ENCODE results near the gene ADAMTS14. TPM values are rescaled to one million over a fixed set of nuclear protein-coding genes. Genes with fewer than 3 reads are reported as not detected.
A peak's percentile ranks its signal among the peaks of the same experiment; 100 is the strongest.
"Not testable (repeated sequence)": the region's sequence is repeated elsewhere in the genome, so short reads cannot be mapped to it uniquely, and the experiment has no call there.

ADAMTS14 gene
- total RNA-seq, 1 donor from 2014 or later: 0.19 TPM

DNA sequence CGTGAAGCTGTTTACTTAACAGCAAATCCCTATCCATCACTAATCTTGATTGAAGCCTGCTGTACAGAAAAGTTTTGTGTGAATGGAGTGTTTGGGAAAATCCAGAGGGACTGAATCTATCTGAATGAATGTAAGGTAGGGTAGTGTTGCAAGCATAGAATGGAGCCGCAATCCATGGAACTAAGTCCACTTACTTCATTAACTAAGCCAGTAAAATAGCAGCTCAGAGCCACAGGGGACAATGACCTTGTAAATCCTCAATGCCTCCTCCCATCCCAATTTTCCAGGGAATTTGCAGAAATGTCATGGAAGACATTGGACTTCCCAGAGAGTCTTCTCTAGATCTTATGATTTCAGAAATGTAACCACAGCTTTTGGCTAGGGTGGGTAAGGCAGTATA is 97.7 kb downstream of the ADAMTS14 start:
- DNase-seq (ENCODE audit: low read depth, low spot score): no peak
- H3K36me3 Mint-ChIP-seq (ENCODE audit: low read depth): peaks cover 6% of the 10 kb centered on the region
- no peak overlapping the region for H3K27ac Mint-ChIP-seq (ENCODE audit: unreplicated experiment)

DNA sequence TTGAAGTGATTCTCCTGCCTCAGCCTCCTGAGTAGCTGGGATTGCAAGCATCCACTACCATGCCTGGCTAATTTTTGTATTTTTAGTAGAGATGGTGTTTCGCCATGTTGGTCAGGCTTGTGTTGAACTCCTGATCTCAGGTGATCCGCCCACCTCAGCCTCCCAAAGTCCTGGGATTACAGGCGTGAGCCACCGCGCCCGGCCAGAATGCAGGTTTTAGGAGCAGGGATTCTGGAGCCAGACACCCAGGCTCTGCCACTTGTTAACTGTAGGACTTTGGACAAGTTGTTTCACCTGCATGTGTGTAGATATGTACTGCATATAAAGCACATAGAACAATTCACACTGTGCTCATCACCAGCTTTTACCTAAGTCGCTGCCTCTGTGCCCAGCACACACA is 98.2 kb downstream of the ADAMTS14 start:
- not testable (repeated sequence) for H3K36me3 Mint-ChIP-seq (ENCODE audit: low read depth); H3K9me3 Mint-ChIP-seq; H3K27ac Mint-ChIP-seq (ENCODE audit: unreplicated experiment); H3K4me3 Mint-ChIP-seq; H3K4me1 Mint-ChIP-seq; H3K27me3 Mint-ChIP-seq (ENCODE audit: low read depth); DNase-seq (ENCODE audit: low read depth, low spot score)

More for the DNA sequence above, 97.7 kb downstream of the ADAMTS14 start:
- TF ChIP-seq, protein P1, sequence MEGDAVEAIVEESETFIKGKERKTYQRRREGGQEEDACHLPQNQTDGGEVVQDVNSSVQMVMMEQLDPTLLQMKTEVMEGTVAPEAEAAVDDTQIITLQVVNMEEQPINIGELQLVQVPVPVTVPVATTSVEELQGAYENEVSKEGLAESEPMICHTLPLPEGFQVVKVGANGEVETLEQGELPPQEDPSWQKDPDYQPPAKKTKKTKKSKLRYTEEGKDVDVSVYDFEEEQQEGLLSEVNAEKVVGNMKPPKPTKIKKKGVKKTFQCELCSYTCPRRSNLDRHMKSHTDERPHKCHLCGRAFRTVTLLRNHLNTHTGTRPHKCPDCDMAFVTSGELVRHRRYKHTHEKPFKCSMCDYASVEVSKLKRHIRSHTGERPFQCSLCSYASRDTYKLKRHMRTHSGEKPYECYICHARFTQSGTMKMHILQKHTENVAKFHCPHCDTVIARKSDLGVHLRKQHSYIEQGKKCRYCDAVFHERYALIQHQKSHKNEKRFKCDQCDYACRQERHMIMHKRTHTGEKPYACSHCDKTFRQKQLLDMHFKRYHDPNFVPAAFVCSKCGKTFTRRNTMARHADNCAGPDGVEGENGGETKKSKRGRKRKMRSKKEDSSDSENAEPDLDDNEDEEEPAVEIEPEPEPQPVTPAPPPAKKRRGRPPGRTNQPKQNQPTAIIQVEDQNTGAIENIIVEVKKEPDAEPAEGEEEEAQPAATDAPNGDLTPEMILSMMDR (conservative IDR thresholded peaks at IDR 0.05): no peak
- Mint-ChIP-seq H3K27me3 (ENCODE audit: low read depth) (no peaks in the 10 kb centered on the region), H3K4me1 (no peaks in the 10 kb centered on the region), H3K4me3 (no peak overlapping the region), H3K9me3 (peaks cover 10% of the 10 kb centered on the region)

DNA sequence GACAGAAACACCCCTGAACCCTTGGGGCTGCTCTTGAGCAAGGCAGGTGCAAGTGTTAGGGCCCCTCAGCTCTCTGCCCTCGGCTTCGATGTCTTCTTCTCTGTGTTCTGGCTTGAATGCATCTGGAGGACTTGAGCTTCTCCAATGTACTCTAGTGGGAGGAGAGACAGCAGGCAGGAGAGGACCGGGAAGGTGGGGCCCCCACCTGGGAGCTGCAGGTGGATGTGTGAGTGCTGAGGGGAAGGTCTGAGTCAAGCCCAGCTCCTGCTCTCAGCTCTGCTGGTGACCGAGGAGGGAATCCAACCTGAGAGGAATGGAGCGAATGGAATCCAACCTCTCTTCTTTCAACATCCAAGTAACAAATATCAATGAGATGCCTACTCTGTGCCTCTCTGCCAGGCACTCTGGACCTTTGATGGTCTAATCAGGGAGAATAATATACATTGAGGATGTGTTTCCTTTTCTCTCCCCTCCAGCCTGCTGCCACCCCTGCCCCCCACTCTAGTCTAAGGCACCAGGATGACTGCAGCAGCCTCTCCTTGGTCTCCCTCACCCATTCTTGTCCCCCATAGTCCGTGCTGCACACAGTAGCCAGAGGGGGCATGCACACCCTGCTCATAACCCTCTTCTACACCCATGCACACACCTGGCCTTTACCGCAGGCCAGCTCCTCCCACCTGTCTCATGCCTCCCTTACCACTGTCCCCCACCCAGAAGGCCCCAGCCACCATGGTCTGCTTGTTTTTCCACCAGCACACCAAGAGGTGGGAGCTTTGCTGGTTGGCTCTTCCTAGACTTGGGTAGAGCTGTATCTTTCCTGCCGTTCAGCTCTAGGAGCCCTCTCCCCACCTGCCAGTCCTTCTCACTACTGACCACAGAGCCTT is 99.2 kb downstream of the ADAMTS14 start:
- Mint-ChIP-seq H3K27me3 (ENCODE audit: low read depth) (no peaks in the 10 kb centered on the region), H3K27ac (ENCODE audit: unreplicated experiment) (no peak overlapping the region), H3K36me3 (ENCODE audit: low read depth) (peaks cover 3% of the 10 kb centered on the region), H3K4me1 (no peaks in the 10 kb centered on the region), H3K4me3 (no peak overlapping the region), H3K9me3 (peaks cover 5% of the 10 kb centered on the region)
- DNase-seq (ENCODE audit: low read depth, low spot score): no peak
- TF ChIP-seq, protein P1 (conservative IDR thresholded peaks at IDR 0.05): no peak

DNA sequence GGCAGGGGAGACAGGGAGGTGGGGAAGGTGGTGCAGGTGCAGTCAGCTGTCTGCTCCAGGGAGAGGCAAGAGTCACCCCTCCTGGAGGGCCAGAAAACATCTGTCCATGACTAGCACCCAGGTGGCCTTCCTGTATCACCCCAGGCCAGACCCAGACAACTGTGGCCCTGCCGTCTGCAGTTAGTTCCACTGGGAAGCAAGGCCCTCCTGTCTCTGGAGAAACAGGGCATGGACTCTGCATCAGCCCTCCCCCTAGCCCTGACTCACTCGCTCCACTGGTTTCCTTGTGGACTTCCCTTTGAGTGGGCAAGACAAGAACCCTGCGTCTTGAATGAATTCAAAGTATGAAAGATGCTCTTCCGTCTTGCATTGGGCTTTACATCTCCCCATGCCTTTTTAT is 100.3 kb downstream of the ADAMTS14 start:
- TF ChIP-seq, protein P1 (conservative IDR thresholded peaks at IDR 0.05): no peak
- Mint-ChIP-seq H3K4me1 (no peaks in the 10 kb centered on the region), H3K27ac (ENCODE audit: unreplicated experiment) (no peak overlapping the region), H3K9me3 (no peaks in the 10 kb centered on the region), H3K4me3 (no peak overlapping the region), H3K36me3 (ENCODE audit: low read depth) (no peaks in the 10 kb centered on the region), H3K27me3 (ENCODE audit: low read depth) (no peaks in the 10 kb centered on the region)
- DNase-seq (ENCODE audit: low read depth, low spot score): no peak

DNA sequence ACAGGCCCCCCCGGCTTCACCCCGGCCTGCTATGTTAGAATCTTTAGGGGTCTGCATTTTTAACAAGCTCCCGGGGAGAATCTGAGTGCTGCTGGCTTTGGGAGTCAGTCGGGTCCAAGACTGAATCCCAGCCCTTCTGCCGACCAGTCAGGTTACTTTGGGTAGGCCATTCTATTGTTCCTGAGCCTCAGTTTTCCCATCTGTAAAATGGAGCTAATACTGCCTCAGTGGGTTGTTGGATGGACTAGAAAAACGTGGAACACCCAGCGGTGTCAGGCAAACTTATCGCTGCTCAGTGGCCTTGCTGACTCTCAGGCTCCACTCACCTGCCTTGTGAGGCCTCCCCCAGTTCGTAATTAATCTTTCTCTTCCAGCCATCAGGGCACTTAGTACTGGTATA is 101.2 kb downstream of the ADAMTS14 start:
- TF ChIP-seq, protein P1 (conservative IDR thresholded peaks at IDR 0.05): no peak
- Mint-ChIP-seq H3K36me3 (ENCODE audit: low read depth) (no peaks in the 10 kb centered on the region), H3K9me3 (no peaks in the 10 kb centered on the region), H3K27ac (ENCODE audit: unreplicated experiment) (peak overlapping the region; percentile 6), H3K27me3 (ENCODE audit: low read depth) (no peaks in the 10 kb centered on the region), H3K4me3 (no peak overlapping the region), H3K4me1 (no peaks in the 10 kb centered on the region)
- DNase-seq (ENCODE audit: low read depth, low spot score): no peak

Measured in neural crest cell (in vitro differentiated cells).